NCI-H2227 (cell line): Measurements from ENCODE around the gene PALM2AKAP2.
A peak's percentile ranks its signal among the peaks of the same experiment; 100 is the strongest.

Experiments used
- DNase-seq: peaks from one replicate; lab custom pipeline; 2025; ENCODE audit not compliant: unreplicated experiment; lab: John Stamatoyannopoulos, UW

Gene PALM2AKAP2

DNA sequence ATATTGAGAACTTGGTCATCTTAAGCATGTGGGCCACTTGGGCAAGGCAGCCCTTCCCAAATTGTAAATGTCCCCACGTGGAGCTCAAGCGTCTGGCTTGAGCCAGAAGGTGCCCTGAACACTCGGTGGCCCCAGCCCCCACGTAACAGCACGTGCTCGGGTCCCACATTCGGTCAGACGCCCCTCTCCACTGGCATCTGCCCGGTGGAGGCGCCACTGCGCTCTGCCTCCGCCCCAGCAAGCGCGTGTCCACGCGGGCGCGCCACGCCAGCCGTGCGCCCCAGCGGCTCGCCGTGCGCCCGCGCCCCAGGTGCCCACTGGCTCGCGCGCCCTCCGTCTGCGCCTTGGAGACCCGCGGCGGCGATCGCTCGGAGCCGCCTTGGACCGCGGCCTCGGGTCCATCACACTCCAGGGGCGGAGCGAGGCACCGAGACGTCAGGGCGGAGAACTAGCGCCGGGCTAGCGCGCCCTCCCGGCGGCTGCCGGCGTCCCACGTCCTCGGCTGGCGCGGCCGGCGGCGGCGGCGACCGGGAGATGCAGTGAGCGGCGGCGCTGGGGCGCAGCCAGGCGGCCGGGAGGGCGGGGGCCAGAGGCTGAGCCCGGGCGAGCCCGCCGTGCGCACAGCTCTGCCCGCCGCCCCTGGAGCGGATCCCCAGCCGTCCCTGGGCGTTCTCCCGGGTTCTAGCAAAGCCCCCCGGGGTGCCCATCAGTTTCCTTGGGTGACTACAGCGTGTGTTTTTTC, at the start of gene PALM2AKAP2:
Gene PALM2AKAP2, plus strand, starts transcription at position 488 of the 742 bp plus-strand sequence. CDS start 291 bp downstream, outside the sequence.
- DNase-seq: peak; percentile 54

DNA sequence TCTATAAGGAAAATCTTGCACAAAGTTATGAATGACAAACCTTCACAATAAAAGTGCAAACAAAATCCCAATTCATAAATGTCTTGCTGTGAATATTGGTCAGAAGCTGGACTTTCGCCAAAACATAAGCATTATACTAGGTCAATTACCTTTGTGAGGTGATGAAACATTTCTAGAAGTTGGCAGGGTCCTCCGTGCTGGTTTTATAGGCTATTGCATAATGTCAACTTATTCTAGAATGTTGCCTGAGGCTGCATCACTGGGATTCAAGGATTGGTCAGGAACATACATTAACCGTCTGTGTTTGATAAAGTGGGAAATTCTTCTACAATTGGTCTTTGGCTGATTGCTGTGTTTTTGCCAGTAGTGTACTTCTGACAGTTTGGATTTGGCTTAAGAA, 49.8 kb upstream of the PALM2AKAP2 start:
- no peak for DNase-seq

DNA sequence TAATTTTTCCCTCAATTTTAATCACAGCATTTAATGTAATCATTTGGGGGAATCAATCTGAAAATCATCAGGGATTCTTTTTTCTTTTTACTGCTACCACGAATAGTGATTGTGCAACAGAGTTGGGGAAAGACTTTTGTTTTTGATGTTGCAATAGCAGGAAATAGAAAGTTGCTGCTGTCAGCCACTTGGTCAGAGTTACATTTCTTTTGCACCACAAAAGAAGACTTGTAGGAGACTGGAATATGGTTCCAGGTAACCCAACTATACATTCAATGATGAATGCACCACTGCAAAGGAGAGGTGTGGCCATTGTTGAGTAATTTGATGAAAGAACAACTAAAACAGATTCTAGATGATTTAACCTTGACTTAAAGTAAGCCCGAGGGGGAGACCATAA, 46.3 kb upstream of the PALM2AKAP2 start:
- DNase-seq: no peak

DNA sequence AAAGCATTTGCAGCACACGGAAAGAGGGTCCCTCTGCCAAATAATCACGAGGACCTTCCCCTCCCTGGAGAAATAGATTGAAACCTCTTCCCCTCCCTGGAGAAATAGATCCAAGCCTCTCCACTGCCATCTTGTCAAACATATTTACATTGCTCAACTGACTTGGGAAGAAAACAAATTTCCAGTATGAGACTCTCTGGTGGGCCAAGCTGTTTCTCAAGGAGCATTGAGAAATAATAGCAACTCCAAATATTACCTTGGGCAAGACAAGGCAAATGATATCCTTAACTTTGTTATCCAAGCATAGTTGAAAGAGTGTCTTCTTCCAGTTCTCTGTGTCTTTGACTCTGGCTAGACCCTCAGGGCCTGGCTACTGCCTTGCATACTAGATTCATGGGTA, 45.2 kb upstream of the PALM2AKAP2 start:
- DNase-seq: no peak

DNA sequence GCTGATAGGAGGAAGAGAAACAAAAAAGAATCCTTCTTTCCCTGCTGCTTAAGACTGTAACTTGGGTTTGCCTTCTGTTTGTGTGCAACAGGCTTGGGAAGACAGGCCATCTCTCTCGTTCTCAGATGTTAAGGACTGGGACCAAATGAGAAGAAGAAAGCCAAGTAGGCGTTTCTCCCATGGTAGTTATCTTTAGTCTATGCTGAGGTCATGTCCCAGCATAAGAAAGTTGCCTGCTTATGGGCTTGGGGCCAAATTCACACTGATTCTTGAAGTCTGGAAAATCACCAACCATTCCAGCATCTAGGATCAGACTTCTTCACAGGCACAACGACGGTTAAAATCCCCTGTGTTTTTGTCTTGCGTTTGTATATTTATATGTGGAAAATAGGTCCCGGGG, 44.2 kb upstream of the PALM2AKAP2 start:
- DNase-seq: no peak

DNA sequence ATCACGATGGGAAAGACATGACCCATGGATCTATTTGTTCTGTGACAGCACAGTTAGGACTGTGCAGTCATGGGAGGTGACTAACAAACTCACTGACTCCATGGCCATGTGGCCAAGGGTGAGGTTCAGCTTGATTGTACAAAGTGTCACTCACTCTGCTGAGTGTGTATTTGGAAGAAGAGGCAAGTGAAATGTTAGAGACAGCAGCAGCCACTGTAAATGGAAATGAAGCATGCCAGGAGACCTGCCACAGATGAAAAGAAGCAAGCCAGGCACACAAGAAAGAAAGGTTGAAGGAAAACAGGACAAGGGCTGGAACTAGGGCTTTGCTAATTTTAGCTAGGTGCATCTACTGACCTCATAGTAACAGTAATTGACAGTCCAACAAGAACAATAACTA, 42.7 kb upstream of the PALM2AKAP2 start:
- no peak for DNase-seq

DNA sequence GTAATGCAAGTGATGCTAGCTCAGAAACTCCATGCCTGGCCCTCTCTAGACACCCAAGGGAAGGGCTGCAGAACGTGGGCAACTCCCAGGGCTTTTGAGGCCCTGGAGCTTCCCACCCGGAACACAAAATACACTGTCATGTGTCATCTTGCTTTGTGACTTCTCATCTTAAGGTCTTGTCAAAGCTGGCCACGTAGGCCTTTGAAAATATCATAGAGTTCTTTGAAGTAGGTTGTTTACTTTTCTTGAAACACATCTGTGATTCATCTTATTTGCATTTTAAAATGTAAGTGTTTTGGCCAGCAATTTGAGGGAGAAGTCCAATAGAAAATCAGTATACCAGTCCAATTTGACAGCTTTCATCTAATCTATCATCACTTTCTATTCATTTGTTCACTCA, 40.2 kb upstream of the PALM2AKAP2 start:
- no peak for DNase-seq

DNA sequence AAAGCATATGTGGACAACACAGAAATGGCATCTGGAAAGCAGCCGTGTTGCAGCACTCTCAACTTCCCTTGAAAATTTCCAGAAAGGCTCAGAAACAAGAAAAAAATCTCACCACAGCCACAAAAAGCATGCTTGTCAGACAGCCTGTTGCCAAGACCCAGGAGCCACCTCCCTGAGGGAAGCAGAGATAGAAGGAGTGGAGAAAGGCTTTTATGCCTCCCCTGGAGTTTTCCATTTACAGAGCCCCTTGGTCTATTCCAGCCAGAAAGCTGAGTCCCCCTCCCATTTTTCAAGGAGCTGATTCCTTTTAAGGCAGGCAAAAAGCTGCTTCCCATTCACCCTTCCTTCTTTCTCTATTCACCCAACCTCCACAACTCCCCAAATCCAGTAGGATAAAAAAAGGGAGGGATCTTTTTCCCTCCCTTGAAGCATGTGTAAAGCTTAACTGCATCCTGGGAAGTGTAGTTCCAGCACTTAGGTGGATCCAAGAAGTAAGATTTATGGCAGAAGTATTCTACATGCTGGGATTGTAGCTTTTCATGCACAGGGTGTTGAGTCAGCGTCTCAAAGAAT, 37.1 kb upstream of the PALM2AKAP2 start:
- DNase-seq: no peak

DNA sequence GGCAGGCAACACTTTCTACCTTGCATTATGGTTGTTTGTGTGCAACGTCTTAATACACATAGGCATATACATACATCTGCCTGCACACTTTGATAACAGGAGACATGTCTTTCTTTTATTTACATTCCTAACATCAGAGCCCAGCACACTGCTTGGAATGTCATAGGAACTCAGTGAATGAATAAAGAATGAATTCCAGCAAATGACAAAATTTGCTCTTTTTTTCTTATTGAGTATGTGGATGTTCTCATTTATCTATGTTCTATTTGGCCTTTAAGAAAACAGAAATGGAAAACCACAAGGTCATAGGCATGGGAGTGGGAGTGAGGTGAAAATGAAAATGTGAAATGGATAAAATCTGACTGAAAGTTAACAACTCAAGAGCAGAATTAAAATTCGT, 36.3 kb upstream of the PALM2AKAP2 start:
- DNase-seq: no peak

DNA sequence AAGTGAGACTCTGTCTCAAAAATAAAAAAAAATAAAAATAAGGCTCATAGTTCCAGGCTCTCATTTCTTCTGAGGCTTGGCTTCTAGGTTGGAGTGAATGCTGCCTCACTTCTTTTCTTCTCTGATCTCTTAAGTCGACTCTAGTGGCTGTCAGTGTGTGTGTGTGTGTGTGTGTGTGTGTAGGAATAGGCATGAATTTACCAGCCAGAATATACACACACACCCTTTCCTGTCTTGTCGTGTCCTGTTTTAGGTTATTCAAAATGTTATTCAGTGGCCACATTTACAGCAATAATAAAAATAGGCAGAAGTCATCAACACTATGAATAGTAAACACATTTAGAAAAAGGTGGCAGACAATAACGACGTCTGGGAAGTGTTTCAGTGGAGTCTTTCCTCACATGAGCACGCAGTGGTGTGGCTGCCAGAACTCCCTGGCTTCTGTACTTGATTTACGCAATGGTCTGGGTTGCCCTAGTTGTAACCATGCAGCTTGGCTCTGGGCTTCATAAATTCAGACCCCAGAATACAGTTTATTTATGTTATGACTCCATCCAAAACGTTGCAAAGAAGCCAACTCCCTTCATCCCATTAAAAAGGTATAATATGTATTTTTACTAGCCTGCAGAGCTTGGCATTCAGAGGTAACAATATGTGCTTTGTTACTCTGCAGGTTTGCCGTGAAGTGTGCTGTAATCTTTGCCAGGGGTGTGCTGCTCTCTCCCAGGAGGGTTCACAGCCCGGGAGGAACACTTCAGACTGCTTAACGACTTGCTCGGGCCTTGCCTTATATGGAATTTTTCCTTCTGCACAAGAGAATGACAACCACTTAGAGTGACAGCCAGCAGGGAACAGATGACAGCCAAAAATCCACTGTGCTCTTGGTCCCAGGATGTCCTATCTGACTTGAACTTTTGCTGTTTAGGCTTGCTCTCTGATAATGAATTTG, 34.4 kb upstream of the PALM2AKAP2 start:
- no peak for DNase-seq

DNA sequence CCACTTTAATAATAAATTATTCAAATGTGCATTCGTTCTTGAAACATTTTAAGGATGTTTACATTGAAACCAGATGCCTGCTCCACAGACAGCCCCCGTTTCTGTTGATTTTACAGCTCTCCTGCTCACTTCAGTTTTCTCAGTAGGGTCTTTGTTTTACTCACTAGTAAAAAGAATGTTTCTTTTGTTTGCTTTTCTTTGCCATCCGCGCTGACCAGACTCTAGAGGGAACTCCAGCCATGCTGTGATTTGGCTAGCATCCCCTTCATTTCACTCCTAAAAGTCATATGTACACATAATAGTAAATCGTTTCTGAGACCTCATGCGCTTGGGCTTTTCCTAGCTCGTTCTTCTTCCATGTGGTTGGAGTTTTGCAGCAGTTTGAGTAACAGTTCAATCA, 28.7 kb upstream of the PALM2AKAP2 start:
- no peak for DNase-seq

DNA sequence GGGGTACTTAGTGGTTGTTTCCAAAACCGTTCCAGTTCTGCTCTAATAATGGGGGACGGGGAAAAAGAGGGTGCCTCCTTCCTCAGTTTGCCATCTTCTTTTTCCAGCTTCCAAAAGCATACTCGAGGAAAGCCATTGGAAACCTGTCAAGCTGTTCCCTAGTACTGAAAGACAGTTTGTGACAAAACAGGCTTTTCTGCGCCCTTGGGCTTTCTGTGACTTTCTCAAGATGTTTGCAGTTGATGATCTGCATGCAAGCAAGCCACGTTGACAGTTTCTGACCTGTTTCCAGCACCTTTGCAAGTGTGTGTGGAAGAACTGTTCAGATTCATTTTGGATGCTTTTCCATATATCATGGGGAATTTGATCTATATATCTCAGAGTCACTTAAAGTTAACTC, 26.7 kb upstream of the PALM2AKAP2 start:
- DNase-seq: no peak

DNA sequence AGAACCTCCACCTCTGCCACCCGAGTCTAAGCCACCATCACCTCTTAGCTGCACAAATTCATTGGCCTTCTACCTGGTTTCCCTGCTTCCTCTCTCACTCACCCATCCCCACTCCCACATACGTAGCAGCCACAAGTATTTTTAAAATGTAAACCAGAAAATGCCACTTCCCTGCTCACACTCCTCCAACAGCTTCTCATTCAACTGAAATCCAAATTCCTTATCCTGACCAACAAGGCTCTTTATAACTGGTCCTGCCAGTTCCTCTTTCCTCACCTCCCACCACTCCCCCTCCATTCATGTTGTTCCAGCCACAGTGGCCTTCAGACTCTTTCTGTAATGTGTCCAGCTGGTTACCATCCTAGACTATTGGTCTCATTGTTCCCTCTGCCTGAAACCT, 25.0 kb upstream of the PALM2AKAP2 start:
- no peak for DNase-seq

DNA sequence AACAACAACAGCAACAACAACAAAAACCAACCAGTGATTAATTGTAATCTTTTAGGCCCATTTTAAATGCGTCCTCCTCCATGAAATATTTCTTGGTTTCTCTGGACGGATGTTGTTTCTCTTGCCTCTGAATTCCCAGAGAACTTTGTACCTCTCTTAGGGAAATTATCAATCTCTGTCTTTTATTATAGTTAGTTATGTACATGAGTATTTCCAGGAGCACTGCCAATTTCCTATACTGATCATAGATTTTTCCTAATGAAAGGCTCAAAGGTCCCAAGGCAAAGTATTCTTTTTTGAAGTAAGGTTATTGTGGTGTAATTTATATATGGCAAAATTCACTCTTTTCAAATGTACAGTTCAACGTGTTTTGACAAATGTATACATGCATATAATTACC, 20.4 kb upstream of the PALM2AKAP2 start:
- DNase-seq: no peak

DNA sequence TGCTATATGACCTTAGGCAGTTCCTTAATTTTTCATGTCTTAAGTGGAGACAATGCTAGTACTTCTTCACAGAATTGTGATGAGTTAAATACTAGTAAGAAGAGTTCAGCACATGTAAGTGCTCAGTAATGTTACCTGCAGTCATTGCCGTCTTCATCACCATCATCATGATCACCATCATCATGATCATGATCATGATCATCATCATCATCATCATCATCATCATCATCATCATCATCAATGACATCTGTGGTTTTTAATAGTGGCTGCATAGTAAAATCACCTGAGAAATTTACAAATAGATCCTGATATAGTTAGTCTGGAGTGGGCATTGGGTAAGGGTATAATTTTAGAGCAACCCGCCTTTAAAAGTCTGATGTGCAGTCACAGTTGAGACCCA, 14.7 kb upstream of the PALM2AKAP2 start:
- no peak for DNase-seq

DNA sequence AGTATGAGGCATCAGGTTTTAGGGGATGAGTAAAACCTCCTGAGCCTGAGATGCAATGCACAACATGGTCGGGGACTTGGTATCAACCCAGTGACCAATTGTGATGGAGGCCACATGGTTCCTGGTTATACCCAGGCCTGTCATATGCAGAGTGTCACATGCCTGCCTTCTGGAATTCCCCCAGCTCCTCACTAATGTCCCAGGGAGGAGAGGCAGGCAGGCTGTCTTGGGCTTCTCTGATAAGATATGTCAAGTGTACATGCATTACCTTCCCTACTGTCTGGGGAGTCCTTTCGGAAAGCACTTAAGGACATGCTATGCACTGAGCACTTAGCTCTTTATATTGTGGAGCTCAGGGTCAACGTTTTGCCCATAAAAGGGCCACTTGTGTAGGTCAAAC, 14.2 kb upstream of the PALM2AKAP2 start:
- no peak for DNase-seq

DNA sequence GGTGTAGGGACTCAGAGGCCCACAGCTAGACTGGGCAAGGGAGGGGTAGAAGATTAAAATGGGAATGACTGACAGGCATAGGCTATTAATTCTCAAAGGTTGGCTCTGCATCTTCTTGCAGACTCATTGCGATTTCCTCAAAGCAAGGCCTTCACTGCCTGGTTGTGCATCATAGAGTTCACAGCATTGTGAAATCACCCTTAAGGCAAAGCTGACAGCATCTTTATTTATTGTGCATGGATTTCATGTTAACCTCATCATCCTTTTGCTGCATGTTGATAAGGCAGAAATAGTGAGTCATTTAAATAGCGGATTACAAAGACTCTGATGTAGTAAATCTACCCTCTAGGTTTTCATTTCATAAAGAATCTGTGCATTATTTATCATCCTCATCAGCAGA, 13.6 kb upstream of the PALM2AKAP2 start:
- DNase-seq: no peak

DNA sequence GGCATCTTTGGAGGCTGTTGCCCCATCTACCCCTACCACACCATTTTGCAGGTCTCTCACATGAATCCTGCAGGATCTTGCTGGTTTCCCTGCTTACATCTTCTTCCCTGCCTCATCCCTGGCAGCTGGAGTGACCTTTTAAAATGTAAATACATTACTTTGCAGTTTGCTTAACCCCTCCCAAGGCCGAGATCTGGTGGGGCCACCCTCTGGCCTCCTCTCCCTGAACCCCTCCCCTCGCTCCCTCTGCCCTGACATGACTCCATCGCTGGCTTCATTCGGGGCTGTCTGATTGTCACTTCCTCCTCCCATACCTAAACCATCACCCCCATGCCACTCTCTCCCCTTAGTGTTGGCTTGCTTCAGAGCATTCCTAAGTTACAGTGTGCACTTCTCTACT, 12.6 kb upstream of the PALM2AKAP2 start:
- no peak for DNase-seq

DNA sequence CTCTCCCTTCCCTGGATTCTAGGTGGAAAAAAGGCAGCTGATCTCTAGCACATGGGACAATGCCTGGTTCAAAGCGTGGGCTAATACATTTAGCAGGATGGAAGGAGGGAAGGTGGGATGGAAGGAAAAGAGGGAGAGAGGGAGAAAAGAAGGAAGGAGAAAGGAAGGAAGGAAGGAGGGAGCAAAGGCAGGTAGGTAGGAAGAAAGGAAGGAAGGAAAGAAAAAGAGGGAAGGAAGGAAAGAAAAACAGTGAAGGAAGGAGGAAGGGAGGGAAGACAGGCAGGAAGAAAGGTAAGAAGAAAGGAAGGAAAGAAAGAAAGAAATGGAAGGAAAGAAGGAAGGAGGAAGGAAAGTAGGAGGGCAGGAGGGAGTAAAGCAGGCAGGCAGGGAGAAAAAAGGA, 12.2 kb upstream of the PALM2AKAP2 start:
- DNase-seq: no peak

DNA sequence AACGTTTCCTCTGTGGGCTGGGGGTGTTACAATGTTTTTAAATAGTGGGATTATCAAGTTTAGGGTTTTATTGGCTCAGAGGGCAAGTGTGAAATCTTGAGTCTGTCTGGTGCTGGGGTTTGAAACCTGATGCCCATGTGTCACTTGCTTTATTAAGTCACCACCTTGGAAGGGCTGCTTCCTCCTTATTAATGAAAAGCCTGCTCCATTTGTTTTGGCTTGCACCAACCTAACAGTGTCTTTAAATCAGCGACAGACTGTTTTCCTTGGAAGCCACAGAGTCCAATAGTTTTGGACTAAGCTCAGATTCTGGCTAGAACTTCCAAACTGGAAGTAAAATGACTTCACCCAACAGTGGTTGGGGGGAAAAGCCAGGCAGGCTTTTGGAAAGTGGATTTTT, 10.7 kb upstream of the PALM2AKAP2 start:
- no peak for DNase-seq

DNA sequence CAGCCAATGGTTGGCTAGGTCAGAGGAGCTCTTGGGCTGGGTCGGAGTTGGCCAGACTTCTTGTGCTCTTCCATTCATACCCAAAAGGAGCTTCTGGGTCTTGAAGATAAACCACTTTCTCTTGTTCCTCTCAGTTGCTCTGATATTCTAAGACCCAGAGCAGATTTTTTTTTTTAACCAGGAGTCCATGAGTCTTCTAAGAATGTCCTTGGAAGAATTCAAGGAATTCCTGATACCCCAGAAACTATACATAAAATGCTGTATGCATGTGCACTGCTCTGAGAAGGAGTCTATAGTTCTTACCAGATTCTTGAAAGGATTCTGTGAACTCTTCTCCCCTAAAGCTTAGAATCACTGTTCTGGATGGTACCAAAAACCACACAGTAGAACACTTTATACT, 9.9 kb upstream of the PALM2AKAP2 start:
- no peak for DNase-seq

DNA sequence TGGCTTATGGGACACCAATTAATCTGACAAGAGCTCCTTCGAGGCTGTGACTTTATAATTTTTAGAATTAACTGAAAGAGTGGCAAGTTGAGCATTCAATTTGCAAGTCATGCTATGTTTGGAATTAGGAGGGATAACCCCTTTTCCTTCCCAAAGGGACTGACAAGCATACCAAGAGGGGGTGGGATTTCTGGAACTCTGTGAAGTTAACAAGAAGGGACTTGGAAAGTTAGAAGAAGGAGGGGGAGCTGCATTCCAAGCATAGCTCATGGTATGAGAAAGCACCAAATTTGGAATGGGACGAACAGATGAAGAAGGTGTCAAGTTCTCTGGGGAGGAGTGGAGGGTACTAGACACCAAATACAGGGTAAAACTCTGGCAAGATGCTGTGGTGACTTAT, 8.9 kb upstream of the PALM2AKAP2 start:
- DNase-seq: no peak
